ENCODE results near the gene COL6A2. TPM values are rescaled to one million over a fixed set of nuclear protein-coding genes. Genes with fewer than 3 reads are reported as not detected.

Gene COL6A2
- total RNA-seq, 6 experiments from 2014 or later = 17.3 to 81.7 (median 38.4) TPM

DNA sequence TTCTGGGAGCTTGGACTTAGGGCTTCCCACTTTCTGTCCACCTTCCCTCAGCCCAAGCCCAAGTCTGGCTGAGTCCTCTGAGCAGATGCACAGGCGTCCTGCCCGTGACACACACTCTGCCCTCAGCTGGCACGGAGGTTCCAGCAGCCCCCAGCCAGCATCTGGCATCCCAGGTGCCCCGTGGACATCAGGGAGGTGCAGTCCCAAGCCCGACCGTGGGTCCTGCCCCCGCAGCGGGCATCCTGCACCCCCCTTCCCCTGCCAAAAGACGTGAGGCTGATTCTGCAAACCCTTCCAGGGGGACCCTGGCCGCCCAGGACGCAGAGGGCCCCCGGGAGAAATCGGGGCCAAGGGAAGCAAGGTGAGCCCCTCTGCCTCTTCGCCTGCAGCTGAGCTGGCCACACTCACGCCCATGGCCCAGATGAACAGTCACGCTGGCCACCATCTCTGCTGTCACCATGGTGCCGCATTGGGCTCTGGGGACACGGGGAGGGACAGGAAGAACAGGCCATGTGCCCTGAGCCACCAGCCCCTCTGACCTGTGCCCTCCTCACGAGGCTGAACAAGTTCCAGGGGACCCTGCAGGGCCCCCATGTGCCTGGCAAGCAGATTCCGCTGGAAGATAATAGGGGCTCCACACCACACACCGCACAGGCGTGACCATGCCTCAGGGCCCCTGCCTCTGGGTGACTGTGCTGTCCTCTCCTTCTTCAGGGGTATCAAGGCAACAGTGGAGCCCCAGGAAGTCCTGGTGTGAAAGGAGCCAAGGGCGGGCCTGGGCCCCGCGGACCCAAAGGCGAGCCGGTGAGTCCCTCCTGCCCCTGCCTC is 20.6 kb downstream of the COL6A2 start:
- peak; percentile 15 to 58 (median 42) for DNase-seq
- Histone ChIP-seq H3K4me3 (no peak overlapping the region), H3K27me3 (no peaks in the 10 kb centered on the region), H3K36me3 (no peaks in the 10 kb centered on the region), H3K27ac (no peak overlapping the region), H3K4me1 (no peaks in the 10 kb centered on the region), H3K9me3 (no peaks in the 10 kb centered on the region)
- intact Hi-C loops (cut with DNase I) = no loop called here
- ATAC-seq = no peak
- 60% methylated on average over 1 of the region's 27 CpGs for WGBS (ENCODE audit: insufficient coverage, low coverage, low lambda C conversion rate, missing lambda C conversion rate)
- TF ChIP-seq, protein P1, sequence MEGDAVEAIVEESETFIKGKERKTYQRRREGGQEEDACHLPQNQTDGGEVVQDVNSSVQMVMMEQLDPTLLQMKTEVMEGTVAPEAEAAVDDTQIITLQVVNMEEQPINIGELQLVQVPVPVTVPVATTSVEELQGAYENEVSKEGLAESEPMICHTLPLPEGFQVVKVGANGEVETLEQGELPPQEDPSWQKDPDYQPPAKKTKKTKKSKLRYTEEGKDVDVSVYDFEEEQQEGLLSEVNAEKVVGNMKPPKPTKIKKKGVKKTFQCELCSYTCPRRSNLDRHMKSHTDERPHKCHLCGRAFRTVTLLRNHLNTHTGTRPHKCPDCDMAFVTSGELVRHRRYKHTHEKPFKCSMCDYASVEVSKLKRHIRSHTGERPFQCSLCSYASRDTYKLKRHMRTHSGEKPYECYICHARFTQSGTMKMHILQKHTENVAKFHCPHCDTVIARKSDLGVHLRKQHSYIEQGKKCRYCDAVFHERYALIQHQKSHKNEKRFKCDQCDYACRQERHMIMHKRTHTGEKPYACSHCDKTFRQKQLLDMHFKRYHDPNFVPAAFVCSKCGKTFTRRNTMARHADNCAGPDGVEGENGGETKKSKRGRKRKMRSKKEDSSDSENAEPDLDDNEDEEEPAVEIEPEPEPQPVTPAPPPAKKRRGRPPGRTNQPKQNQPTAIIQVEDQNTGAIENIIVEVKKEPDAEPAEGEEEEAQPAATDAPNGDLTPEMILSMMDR (IDR thresholded peaks at IDR 0.05) = no peak
- TF ChIP-seq POLR2A (IDR thresholded peaks at IDR 0.05) = no peak

DNA sequence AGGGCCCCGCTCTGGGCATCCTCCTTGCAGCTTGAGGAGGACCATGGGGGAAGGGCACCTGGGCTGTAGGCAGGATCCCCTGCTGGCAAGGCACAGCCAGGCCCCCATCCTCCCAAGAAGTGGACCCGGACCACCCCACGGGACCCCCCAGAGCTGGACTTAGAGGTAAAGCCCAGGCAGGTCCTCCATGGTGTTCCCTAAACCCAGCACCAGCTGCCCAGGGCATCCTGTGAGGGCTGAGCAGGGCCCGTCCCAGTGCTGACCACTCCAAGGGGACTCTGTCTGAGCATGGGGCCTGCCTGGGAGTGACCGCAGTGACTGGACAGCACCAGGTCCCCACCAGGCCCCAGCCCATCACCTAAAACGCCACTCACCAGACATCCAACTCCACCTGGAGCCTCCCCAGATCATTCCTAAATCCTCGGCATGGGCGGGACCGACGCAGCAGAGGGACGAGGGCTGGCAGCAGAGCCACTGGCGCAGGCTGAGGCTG is 21.3 kb downstream of the COL6A2 start:
- H3K27me3 ChIP-seq = no peaks in the 10 kb centered on the region
- DNase-seq = peak; percentile 18 to 53 (median 46)
- H3K36me3 ChIP-seq = no peaks in the 10 kb centered on the region
- TF ChIP-seq, protein P1 (IDR thresholded peaks at IDR 0.05) = no peak
- no peak for TF ChIP-seq POLR2A (IDR thresholded peaks at IDR 0.05)
- intact Hi-C loops (cut with DNase I) = no loop called here
- H3K4me3 ChIP-seq = no peak overlapping the region
- no peak overlapping the region for H3K27ac ChIP-seq
- no CpG with 5 or more reads among the region's 12 CpGs for WGBS (ENCODE audit: insufficient coverage, low coverage, low lambda C conversion rate, missing lambda C conversion rate)
- no peak for ATAC-seq
- H3K9me3 ChIP-seq = no peaks in the 10 kb centered on the region
- no peaks in the 10 kb centered on the region for H3K4me1 ChIP-seq

- DNase-seq (peak in 2 of 3 donors; percentile 19 to 56), ATAC-seq (no peak)
- intact Hi-C loops (cut with DNase I) = no loop called here
- H3K4me3 ChIP-seq = no peak overlapping the region
- no peaks in the 10 kb centered on the region for H3K9me3 ChIP-seq
- WGBS (ENCODE audit: insufficient coverage, low coverage, low lambda C conversion rate, missing lambda C conversion rate) = 82% methylated on average over 2 of the region's 14 CpGs
- no peaks in the 10 kb centered on the region for H3K4me1 ChIP-seq
- no peak for TF ChIP-seq POLR2A (IDR thresholded peaks at IDR 0.05)
- TF ChIP-seq, protein P1 (IDR thresholded peaks at IDR 0.05) = no peak
- no peaks in the 10 kb centered on the region for H3K36me3 ChIP-seq
- no peak overlapping the region for H3K27ac ChIP-seq
- H3K27me3 ChIP-seq = no peaks in the 10 kb centered on the region
Observed at GRCh38 chr21:46119637-46120271, 21.8 kb downstream of the COL6A2 start.

- 69% methylated on average over 6 of the region's 26 CpGs for WGBS (ENCODE audit: insufficient coverage, low coverage, low lambda C conversion rate, missing lambda C conversion rate)
- Histone ChIP-seq H3K9me3 (no peaks in the 10 kb centered on the region), H3K27me3 (no peaks in the 10 kb centered on the region), H3K36me3 (no peaks in the 10 kb centered on the region), H3K27ac (no peak overlapping the region), H3K4me1 (no peaks in the 10 kb centered on the region), H3K4me3 (no peak overlapping the region)
- no peak for ATAC-seq
- DNase-seq = peak; percentile 18 to 56 (median 45)
- intact Hi-C loops (cut with DNase I) = no loop called here
- TF ChIP-seq, protein P1 (IDR thresholded peaks at IDR 0.05) = no peak
- TF ChIP-seq POLR2A (IDR thresholded peaks at IDR 0.05) = no peak
Observed at GRCh38 chr21:46120301-46121285, 22.7 kb downstream of the COL6A2 start.

Data from right lobe of liver (tissue), 6 donors.